ENCODE data around the gene SH3BP2.

Gene SH3BP2

DNA sequence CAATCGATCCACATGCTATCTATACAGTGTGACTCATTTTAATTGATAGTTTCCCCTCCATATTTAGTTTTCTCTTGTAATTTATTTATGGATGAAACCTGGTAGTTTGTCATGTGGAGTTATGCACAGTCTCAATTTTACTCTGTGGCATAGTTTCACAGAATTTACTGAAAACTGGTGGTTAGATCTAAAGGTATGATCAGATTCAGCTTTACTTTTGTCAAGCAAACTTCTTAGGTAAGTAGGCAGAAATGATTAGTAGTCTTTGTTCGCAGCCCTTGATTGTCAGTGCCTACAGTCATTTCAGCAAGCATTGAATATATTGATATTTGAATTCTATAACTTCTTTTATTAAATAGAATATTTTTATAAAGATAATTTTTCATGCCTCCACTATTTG, 53.3 kb downstream of the SH3BP2 start:
- DNase-seq (ENCODE audit: extremely low read depth, low read depth): no peak
- TF ChIP-seq, protein P1, sequence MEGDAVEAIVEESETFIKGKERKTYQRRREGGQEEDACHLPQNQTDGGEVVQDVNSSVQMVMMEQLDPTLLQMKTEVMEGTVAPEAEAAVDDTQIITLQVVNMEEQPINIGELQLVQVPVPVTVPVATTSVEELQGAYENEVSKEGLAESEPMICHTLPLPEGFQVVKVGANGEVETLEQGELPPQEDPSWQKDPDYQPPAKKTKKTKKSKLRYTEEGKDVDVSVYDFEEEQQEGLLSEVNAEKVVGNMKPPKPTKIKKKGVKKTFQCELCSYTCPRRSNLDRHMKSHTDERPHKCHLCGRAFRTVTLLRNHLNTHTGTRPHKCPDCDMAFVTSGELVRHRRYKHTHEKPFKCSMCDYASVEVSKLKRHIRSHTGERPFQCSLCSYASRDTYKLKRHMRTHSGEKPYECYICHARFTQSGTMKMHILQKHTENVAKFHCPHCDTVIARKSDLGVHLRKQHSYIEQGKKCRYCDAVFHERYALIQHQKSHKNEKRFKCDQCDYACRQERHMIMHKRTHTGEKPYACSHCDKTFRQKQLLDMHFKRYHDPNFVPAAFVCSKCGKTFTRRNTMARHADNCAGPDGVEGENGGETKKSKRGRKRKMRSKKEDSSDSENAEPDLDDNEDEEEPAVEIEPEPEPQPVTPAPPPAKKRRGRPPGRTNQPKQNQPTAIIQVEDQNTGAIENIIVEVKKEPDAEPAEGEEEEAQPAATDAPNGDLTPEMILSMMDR (IDR thresholded peaks at IDR 0.05; ENCODE audit: low read depth, low read length, missing control alignments): no peak
- no peak overlapping the region for H3K4me3 ChIP-seq (replicated peaks; ENCODE audit: low read depth, low read length)

DNA sequence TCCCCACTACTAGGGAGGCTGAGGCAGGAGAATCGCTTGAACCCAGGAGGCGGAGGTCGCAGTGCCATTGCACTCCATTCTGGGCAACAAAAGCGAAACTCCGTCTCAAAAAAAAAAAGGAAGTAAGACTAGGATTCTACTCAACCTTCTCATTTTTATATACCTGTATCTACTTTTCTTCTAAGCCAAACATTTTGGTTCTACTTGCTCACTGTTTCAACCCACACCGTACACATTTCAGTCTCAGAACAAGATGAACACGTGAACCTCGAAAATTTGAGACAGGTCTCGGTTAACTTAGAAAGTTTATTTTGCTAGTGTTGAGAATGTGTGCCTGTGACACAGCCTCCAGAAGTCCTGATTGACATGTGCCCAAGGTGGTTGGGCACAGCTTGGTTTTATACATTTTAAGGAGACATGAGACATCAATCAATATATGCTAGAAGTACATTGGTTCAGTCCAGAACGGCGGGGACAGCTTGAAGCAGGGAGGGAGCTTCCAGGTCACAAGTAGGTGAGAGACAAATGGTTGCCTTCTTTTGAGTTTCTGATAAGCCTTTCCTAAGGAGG, 54.5 kb downstream of the SH3BP2 start:
- DNase-seq (ENCODE audit: extremely low read depth, low read depth): no peak
- H3K4me3 ChIP-seq (replicated peaks; ENCODE audit: low read depth, low read length): no peak overlapping the region
- TF ChIP-seq, protein P1 (IDR thresholded peaks at IDR 0.05; ENCODE audit: low read depth, low read length, missing control alignments): no peak

DNA sequence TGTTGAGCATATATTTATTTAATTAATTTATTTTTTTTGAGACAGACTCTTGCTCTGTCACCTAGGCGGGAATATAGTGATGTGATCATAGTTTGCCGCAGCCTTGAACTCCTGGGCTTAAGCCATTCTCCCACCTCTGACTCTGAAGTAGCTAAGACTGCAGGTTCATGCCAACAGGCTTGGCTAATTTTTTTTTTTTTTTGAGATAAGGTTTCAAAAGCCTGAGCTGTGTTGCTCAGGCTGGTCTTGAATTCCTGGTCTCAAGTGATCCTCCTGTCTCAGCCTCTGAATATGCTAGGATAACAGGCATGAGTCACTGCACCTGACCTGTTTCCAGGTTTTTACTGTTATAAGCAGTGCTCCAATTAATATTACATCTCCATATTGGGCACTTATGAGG, 55.6 kb downstream of the SH3BP2 start:
- no peak for DNase-seq (ENCODE audit: extremely low read depth, low read depth)
- H3K4me3 ChIP-seq (replicated peaks; ENCODE audit: low read depth, low read length): no peak overlapping the region
- TF ChIP-seq, protein P1 (IDR thresholded peaks at IDR 0.05; ENCODE audit: low read depth, low read length, missing control alignments): no peak

DNA sequence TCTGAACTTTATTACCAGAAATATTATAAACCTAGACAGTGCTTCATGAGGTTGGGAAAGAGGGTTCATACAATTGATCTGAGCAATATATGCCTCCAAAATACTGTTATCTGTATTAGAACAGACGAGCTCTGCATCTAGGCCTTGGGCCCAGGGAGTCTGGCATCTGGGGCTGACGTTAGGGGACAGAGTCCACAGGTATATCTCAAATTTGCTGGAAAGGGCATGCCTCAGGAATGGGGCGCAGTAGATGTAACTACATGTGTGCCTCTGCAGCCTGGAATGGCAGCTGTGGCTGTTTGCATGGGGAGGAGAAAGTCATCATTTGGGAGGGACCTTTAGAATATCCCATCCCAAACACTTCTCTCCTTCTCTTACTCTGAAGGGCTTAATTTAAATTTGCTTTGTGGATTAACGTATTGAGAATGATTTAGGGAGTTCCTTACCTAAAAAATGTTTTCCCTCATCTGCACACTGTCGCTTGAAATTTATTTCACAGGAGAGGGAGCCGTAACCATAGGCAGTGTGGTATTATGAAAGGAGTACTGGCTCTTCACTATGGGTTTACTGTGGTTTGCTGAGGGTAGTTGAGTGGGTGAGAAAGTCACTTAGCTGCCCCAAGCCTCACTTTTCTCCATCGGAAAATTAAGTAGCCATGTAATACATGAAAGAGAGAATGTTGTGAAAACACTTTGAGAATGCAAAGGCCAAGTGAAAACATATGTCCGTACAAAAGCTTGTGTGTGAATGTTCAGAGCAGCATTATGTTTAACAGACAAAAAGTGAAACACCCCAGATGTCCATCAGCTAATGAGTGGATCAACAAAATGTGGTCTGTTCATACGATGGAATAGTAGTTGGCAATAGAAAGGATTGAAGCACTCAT, 56.6 kb downstream of the SH3BP2 start:
- no peak for DNase-seq (ENCODE audit: extremely low read depth, low read depth)
- no peak overlapping the region for H3K4me3 ChIP-seq (replicated peaks; ENCODE audit: low read depth, low read length)
- TF ChIP-seq, protein P1 (IDR thresholded peaks at IDR 0.05; ENCODE audit: low read depth, low read length, missing control alignments): no peak

DNA sequence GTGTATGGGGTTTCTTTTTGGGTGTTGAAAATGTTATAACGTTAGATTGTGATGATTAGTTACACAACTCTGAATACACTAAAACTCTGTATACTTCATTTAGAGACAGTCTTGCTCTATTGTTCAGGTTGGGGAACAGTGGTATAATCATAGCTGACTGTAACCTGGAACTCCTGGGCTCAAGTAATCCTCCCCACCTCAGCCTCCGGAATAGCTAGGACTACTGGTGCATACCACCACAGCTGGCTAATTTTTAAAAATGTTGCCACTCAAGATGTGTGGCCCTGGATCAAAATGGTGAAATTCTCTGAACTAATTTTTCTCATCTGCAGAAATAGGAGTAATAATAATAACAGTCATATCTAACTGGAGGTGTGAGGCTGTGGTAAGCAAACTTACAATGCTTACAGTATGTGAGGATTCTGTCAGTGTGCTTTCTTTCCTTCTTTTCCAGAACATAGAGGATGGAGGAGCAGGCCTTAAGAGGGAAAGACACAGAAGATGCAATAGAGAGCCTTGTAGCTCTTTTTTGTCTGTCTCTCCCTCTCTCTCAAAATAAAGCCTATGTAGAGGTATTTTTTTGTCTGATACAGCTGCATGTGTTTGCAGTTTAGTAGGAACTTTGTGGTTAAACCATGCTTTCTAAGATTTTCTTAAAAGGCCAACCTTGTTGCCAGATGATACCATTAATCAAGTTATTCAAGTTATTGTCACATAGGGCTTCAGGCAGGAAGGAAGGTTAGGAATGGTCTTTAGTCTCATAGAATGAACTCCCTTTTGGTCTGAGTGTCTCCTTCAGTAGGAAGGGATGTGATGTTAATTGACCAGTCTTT, 58.3 kb downstream of the SH3BP2 start:
- H3K4me3 ChIP-seq (replicated peaks; ENCODE audit: low read depth, low read length): no peak overlapping the region

DNA sequence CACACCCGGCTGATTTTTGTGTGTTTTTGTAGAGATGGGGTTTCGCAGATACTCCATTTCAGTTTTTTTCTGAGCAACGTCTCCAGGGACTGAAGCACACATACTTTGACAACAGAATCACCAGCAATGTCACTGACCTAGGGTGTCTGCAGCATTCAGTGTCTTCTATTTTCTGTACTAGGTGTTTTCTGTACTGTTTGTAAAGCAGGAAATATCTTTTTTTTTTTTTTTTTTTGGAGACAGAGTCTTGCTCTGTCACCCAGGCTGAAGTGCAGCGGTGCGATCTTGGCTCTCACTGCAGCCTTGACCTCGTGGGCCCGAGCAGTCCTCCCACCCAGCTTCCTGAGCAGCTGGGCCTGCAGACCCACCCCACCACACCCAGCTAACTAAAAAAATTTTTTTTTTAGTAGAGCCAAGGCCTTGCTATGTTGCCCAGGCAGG, 59.6 kb downstream of the SH3BP2 start:
- TF ChIP-seq, protein P1 (IDR thresholded peaks at IDR 0.05; ENCODE audit: low read depth, low read length, missing control alignments): no peak
- H3K4me3 ChIP-seq (replicated peaks; ENCODE audit: low read depth, low read length): no peak overlapping the region
- no peak for DNase-seq (ENCODE audit: extremely low read depth, low read depth)

More for the DNA sequence above, 58.3 kb downstream of the SH3BP2 start:
- TF ChIP-seq, protein P1 (IDR thresholded peaks at IDR 0.05; ENCODE audit: low read depth, low read length, missing control alignments): no peak
- DNase-seq (ENCODE audit: extremely low read depth, low read depth): no peak

Data from HFF-Myc (cell line).